Breast epithelium (tissue), 3 donors: Measurements from ENCODE around the gene MAP3K8.

ENCODE experiments used
- POLR2A ChIP-seq: fragments of 450-650 bp; IDR thresholded peaks from one replicate; pipeline ENCODE4 v1.6.1; 2016; ENCODE audit warnings: antibody characterized with exemption, mild to moderate bottlenecking, moderate library complexity
- TF ChIP-seq, protein P1 (sequence below), 3 donors: fragments of 450-650 bp; IDR thresholded peaks; one replicate each; pipeline ENCODE4 v1.5.1; 2016 to 2017; ENCODE audit warnings: antibody characterized with exemption in 3 of 3, mild to moderate bottlenecking in 3 of 3, moderate library complexity in 3 of 3

DNA sequence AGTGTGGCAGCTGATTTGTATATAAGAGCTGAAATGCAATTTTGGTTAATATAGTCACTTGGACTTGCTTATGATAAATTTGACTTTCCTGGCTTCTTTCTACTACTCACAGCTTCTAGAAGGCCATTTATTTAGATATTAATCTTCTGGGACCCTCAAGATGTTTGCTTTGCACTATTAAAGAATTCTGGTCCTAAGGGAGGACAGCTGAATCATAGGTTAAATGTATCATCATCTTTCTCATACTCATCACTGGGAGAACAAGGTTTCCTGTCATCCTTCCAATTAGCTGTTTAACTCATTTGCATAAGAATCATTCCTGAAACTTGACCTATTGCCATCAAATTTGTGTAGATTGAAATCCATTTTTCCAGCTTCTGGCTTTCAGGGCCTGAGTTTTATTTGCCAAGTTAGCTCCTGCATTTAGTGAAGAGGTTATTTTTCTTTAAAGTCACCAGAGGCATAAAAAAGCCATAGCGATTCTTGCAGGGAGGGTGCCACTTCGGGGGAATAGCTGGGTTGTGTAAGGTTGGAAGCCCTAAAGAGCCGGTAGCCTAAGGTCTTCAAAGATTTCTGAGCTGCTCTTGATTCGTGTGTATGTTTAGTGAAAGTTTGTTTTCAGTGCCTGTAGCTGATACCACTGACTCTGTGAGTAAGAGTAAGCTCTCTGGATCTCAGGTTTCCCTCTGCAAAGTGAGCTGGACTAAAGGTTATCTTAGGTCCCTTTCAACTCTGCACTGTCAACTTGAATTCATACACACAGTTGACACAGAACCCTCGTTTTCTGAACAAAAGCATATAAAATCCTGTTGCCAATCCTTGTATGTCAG is 4.3 kb downstream of the MAP3K8 start:
- TF ChIP-seq, protein P1, sequence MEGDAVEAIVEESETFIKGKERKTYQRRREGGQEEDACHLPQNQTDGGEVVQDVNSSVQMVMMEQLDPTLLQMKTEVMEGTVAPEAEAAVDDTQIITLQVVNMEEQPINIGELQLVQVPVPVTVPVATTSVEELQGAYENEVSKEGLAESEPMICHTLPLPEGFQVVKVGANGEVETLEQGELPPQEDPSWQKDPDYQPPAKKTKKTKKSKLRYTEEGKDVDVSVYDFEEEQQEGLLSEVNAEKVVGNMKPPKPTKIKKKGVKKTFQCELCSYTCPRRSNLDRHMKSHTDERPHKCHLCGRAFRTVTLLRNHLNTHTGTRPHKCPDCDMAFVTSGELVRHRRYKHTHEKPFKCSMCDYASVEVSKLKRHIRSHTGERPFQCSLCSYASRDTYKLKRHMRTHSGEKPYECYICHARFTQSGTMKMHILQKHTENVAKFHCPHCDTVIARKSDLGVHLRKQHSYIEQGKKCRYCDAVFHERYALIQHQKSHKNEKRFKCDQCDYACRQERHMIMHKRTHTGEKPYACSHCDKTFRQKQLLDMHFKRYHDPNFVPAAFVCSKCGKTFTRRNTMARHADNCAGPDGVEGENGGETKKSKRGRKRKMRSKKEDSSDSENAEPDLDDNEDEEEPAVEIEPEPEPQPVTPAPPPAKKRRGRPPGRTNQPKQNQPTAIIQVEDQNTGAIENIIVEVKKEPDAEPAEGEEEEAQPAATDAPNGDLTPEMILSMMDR (IDR thresholded peaks at IDR 0.05) = no peak
- TF ChIP-seq POLR2A = no peak
